ENCODE data around the gene R3HDM2. TPM values are rescaled to one million over a fixed set of nuclear protein-coding genes. Genes with fewer than 3 reads are reported as not detected.

Gene R3HDM2
- total and polyA plus RNA-seq, 4 experiments from 2014 or later = 3.9 to 132 (median 71.5) TPM

DNA sequence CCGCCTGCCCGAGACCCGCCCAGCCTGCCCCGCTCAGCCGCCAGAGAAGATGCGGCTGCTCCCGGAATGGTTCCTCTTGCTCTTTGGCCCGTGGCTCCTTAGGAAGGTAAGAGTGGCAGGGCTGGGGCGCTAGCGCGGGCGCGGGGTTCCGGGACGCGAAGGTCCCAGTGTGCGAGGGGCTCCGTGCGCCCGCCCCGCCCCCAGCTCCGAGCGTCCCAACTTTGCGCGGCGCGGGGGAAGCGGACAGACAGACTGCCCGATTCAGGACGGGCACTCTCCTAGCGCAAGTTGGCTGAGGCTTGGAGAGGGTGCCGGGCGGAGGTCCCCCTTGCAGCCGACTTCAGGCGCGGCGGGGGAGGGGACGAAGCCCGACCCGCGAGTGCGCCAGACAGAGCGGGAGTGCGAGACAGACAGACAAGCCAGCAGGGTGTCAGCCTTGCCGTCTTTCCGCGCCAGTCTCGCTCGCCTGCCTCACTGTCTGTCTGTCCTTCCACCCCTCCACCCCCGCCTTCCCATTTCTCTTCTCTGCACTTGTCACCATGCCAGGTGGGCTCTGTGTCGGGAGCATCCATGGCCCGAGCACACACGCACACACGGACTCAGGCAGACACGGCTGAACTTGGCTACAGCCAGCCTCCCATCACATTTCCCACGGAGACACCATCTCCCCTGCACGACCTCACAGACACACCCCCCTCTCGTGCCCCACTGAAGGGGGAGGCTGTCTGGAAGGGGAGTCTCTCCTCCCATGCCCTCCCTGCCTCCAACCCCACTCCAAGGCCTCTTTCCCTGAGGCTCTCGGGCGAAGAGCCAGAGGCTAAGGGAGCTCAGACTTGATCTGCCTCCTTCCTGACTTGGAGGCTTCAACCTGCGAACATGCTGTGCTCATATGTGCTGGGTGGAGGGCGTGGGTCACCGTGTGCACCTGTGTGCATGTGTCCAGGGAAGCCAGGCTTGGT lies 213.6 kb downstream of the R3HDM2 start:
- Mint-ChIP-seq H3K9me3 (peaks cover 0 to 2% (median 0%) of the 10 kb centered on the region in 8 donors), H3K4me1 (peaks cover 41 to 73% (median 44%) of the 10 kb centered on the region in 4 donors), H3K27ac (peak overlapping the region in 3 of 7 donors; percentile 37 to 86 (median 86)), H3K36me3 (no peaks in the 10 kb centered on the region), H3K4me3 (peak overlapping the region; percentile 75 to 92 (median 84)), H3K27me3 (peaks cover 57 to 66% of the 10 kb centered on the region in 2 donors)
- no peaks in the 10 kb centered on the region for H3K36me3 ChIP-seq (ENCODE audit: insufficient read depth, low read length)
- peaks cover 51% of the 10 kb centered on the region for H3K4me1 ChIP-seq (ENCODE audit: insufficient read depth, low read length)
- ChIA-PET CTCF (ENCODE audit: partially characterized antibody) (interaction anchor here (1.2 to 10.8 kb wide), 4 partner anchors 10 to 35 kb away, joined by 3 to 415 read pairs (median 80); partner anchors contain the start of gene SHMT2), POLR2A (ENCODE audit: partially characterized antibody) (interaction anchor here (1.2 to 8.0 kb wide), 2 partner anchors 10 to 24 kb away, joined by 5 to 86 read pairs; no protein-coding TSS in a partner anchor)
- intact Hi-C loops (cut with micrococcal nuclease) = loop anchor here (1.0 kb wide), 1 partner anchor 12 kb away; the partner anchor contains the start of gene SHMT2
- peak overlapping the region in 1 of 2 donors; percentile 19 for H3K4me3 ChIP-seq (ENCODE audit: low read length in 2 of 2)
- peak in 1 of 5 donors; percentile 61 for DNase-seq
- no peak overlapping the region for H3K27ac ChIP-seq (ENCODE audit: low read depth, low read length)
- H3K27me3 ChIP-seq (ENCODE audit: insufficient read depth, low read length) = peaks cover 71% of the 10 kb centered on the region
- H3K9me3 ChIP-seq (ENCODE audit: control insufficient read depth in 1 of 2, low read length in 2 of 2) = no peaks in the 10 kb centered on the region

DNA sequence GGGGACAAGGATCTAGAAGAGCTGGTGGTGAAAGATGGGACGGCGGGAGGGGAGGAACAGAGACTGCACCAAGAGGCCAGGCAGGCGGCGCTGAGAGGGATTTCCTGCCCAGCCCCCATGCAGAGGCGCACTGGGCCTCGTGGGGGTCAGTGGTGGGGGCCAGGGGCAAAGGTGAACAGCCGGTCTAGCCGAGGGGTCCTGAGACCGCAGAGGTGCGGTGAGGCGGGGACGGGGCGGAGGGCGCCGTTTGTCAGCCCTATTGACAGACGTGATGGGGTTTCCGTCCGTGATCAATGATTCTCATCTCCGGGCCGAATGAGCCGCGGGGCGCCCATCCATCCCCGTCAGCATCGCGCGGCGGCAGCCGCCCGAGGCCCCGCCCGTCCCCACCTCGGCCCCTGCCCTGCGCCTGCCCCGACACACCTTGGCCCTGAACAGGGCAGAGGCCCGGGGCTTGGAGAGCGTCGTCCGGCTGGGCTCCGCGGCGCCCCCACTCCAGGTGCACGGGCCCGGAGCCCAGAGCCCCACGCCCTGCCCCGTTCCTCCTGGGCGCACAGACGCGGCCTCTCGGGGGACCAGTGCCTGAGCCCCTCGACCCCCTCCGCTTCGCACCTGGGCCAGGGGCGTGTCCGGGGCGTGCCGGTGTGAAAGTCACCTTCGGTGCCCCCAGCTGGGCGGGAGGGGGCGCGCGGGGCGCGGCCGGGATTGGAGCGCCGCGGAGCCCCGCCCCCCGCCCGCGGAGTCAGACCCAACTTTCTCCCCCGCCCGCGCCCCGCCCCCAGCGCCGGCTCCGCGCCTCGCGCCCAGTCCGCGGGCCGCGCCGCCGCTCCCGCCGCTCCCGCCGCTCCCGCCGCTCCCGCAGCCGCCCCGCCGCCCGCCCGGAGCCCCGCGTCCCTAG lies 214.6 kb downstream of the R3HDM2 start, which contains the start of gene NXPH4:
Gene NXPH4, plus strand, starts transcription at position 781 of the 898 bp plus-strand sequence. CDS start 176 bp downstream, outside the sequence.
- peak within 1 kb of the TSS in 1 of 2 donors; percentile 41 for H3K4me3 ChIP-seq (ENCODE audit: low read length in 2 of 2)
- Mint-ChIP-seq H3K4me3 (peak within 1 kb of the TSS; percentile 75 to 92 (median 84)), H3K9me3 (peaks cover 0 to 2% (median 0%) of the 10 kb centered on the region in 8 donors), H3K36me3 (no peaks in the 10 kb centered on the region), H3K27me3 (peaks cover 50 to 58% of the 10 kb centered on the region in 2 donors), H3K27ac (peak within 1 kb of the TSS in 6 of 7 donors; percentile 13 to 86 (median 37)), H3K4me1 (peaks cover 35 to 68% (median 37%) of the 10 kb centered on the region in 4 donors)
- H3K9me3 ChIP-seq (ENCODE audit: control insufficient read depth in 1 of 2, low read length in 2 of 2) = no peaks in the 10 kb centered on the region
- peak in 2 of 5 donors; percentile 21 to 58 for DNase-seq
- H3K27me3 ChIP-seq (ENCODE audit: insufficient read depth, low read length) = peaks cover 62% of the 10 kb centered on the region
- CTCF ChIA-PET (ENCODE audit: partially characterized antibody) = interaction anchor here (2.8 to 10.8 kb wide), 3 partner anchors 12 to 48 kb away, joined by 11 to 415 read pairs (median 157); partner anchors contain the start of gene SHMT2
- intact Hi-C loops (cut with micrococcal nuclease) = no loop called here
- H3K27ac ChIP-seq (ENCODE audit: low read depth, low read length) = no peak within 1 kb of the TSS
- no peaks in the 10 kb centered on the region for H3K36me3 ChIP-seq (ENCODE audit: insufficient read depth, low read length)
- POLR2A ChIA-PET (ENCODE audit: partially characterized antibody) = interaction anchor here (1.0 to 8.0 kb wide), 2 partner anchors 8 to 25 kb away, joined by 3 to 86 read pairs; no protein-coding TSS in a partner anchor
- H3K4me1 ChIP-seq (ENCODE audit: insufficient read depth, low read length) = peaks cover 45% of the 10 kb centered on the region

DNA sequence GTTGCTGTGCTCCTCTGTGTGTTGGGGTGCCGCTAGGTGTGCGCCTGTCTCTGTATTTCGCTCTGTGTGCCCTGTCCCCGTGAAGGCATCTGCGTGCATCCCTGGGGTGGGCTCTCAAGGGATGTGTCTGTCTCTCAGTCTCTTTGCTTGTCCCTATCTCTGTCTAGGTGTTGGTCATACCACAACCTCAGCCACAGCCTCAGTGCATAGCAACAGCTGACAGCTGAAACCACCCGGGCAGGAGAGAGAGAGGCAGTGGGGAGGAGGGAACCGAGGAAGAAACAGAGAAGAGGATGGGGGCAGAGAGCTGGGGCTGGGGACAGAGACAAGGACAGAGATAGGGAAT lies 215.2 kb downstream of the R3HDM2 start:
- H3K4me3 Mint-ChIP-seq = peak overlapping the region; percentile 56 to 85 (median 71)
- Histone ChIP-seq H3K4me3 (ENCODE audit: low read length in 2 of 2) (peak overlapping the region in 1 of 2 donors; percentile 41), H3K36me3 (ENCODE audit: insufficient read depth, low read length) (no peaks in the 10 kb centered on the region), H3K27ac (ENCODE audit: low read depth, low read length) (no peak overlapping the region), H3K27me3 (ENCODE audit: insufficient read depth, low read length) (peaks cover 56% of the 10 kb centered on the region), H3K9me3 (ENCODE audit: control insufficient read depth in 1 of 2, low read length in 2 of 2) (no peaks in the 10 kb centered on the region), H3K4me1 (ENCODE audit: insufficient read depth, low read length) (peaks cover 42% of the 10 kb centered on the region)
- peak in 2 of 5 donors; percentile 55 to 64 for DNase-seq
- ChIA-PET POLR2A (ENCODE audit: partially characterized antibody) (interaction anchor here (1.0 to 8.0 kb wide), 2 partner anchors 9 to 26 kb away, joined by 3 to 86 read pairs; no protein-coding TSS in a partner anchor), CTCF (ENCODE audit: partially characterized antibody) (interaction anchor here (2.8 to 10.8 kb wide), 3 partner anchors 13 to 49 kb away, joined by 11 to 415 read pairs (median 157); partner anchors contain the start of gene SHMT2)
- H3K27ac Mint-ChIP-seq = peak overlapping the region in 5 of 7 donors; percentile 13 to 69 (median 23)
- peaks cover 0 to 2% (median 0%) of the 10 kb centered on the region in 8 donors for H3K9me3 Mint-ChIP-seq
- no peaks in the 10 kb centered on the region for H3K36me3 Mint-ChIP-seq
- intact Hi-C loops (cut with micrococcal nuclease) = no loop called here
- peaks cover 45 to 53% of the 10 kb centered on the region in 2 donors for H3K27me3 Mint-ChIP-seq
- peaks cover 31 to 62% (median 34%) of the 10 kb centered on the region in 4 donors for H3K4me1 Mint-ChIP-seq

DNA sequence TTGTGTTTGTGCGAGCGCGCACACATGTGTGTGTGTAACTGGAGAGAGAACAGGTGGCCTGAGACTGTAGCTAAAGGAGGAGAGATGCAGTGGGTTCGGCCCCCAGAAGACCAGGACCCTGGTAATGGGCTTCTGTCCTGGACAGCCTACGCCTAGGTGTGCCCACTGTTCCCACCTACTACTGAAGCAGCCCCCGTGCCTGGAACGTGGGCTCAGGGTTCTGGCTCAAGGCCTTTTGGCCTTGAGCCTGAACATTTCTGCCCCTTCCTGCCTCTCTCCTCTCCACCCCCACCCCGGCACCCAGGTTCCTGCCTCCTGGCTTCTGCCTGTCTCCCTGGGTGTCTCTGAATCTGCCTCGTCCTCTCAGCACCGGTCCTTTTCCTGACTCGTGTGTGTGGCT lies 215.8 kb downstream of the R3HDM2 start:
- peak overlapping the region in 3 of 8 donors; percentile 38 to 85 (median 74) for H3K4me3 Mint-ChIP-seq
- no peak overlapping the region for H3K27ac ChIP-seq (ENCODE audit: low read depth, low read length)
- intact Hi-C loops (cut with micrococcal nuclease) = no loop called here
- H3K9me3 Mint-ChIP-seq = peaks cover 0 to 2% (median 0%) of the 10 kb centered on the region in 8 donors
- ChIA-PET CTCF (ENCODE audit: partially characterized antibody) (interaction anchor here (1.1 to 10.8 kb wide), 9 partner anchors 13 to 473 kb away, joined by 3 to 415 read pairs (median 8); partner anchors contain the start of gene SHMT2), POLR2A (ENCODE audit: partially characterized antibody) (interaction anchor here (1.0 to 8.0 kb wide), 4 partner anchors 9 to 26 kb away, joined by 3 to 86 read pairs (median 6); no protein-coding TSS in a partner anchor)
- H3K4me1 ChIP-seq (ENCODE audit: insufficient read depth, low read length) = peaks cover 42% of the 10 kb centered on the region
- no peak for DNase-seq
- H3K27me3 ChIP-seq (ENCODE audit: insufficient read depth, low read length) = peaks cover 54% of the 10 kb centered on the region
- H3K27me3 Mint-ChIP-seq = peaks cover 43 to 51% of the 10 kb centered on the region in 2 donors
- H3K27ac Mint-ChIP-seq = peak overlapping the region in 2 of 7 donors; percentile 72 to 88
- no peaks in the 10 kb centered on the region for H3K36me3 ChIP-seq (ENCODE audit: insufficient read depth, low read length)
- no peaks in the 10 kb centered on the region for H3K9me3 ChIP-seq (ENCODE audit: control insufficient read depth in 1 of 2, low read length in 2 of 2)
- no peaks in the 10 kb centered on the region for H3K36me3 Mint-ChIP-seq
- no peak overlapping the region for H3K4me3 ChIP-seq (ENCODE audit: low read length in 2 of 2)
- peaks cover 30 to 59% (median 32%) of the 10 kb centered on the region in 4 donors for H3K4me1 Mint-ChIP-seq

DNA sequence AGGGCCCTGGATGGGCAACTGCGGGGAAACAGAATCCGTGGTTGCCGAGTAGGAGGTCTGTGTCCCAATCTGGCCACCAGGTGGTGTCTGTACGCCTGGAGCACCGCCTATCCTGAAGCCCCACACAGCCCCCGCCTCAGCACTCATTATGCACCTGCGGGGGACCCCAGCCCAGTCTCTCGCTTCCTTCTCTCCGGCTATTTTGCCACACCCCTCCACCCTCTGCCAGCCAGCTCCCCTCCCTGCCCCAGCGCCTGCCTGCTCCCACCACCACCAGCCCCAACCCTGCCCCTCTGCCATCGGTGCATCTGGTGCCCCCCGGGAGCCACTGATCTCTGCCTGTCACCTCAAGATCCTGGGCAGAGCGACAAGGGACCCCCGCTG lies 216.5 kb downstream of the R3HDM2 start:
- intact Hi-C loops (cut with micrococcal nuclease) = loop anchor here (1.0 kb wide), 1 partner anchor 11 kb away; no protein-coding TSS in a partner anchor
- ChIA-PET CTCF (ENCODE audit: partially characterized antibody) (interaction anchor here (0.7 to 10.8 kb wide), 26 partner anchors 12 to 472 kb away, joined by 3 to 415 read pairs (median 4); partner anchors contain the start of genes SHMT2 and STAC3), POLR2A (ENCODE audit: partially characterized antibody) (interaction anchor here (0.6 to 8.0 kb wide), 5 partner anchors 10 to 93 kb away, joined by 3 to 86 read pairs (median 4); partner anchors contain the start of gene SHMT2)
- Mint-ChIP-seq H3K4me1 (peaks cover 27 to 59% (median 31%) of the 10 kb centered on the region in 4 donors), H3K27me3 (peaks cover 39 to 47% of the 10 kb centered on the region in 2 donors), H3K4me3 (peak overlapping the region in 7 of 8 donors; percentile 13 to 86 (median 27)), H3K36me3 (no peaks in the 10 kb centered on the region), H3K9me3 (peaks cover 0 to 2% (median 0%) of the 10 kb centered on the region in 8 donors), H3K27ac (peak overlapping the region in 2 of 7 donors; percentile 41 to 88)
- H3K27me3 ChIP-seq (ENCODE audit: insufficient read depth, low read length) = peaks cover 47% of the 10 kb centered on the region
- no peaks in the 10 kb centered on the region for H3K36me3 ChIP-seq (ENCODE audit: insufficient read depth, low read length)
- H3K9me3 ChIP-seq (ENCODE audit: control insufficient read depth in 1 of 2, low read length in 2 of 2) = no peaks in the 10 kb centered on the region
- peak; percentile 61 to 72 (median 65) for DNase-seq
- peaks cover 42% of the 10 kb centered on the region for H3K4me1 ChIP-seq (ENCODE audit: insufficient read depth, low read length)
- H3K27ac ChIP-seq (ENCODE audit: low read depth, low read length) = no peak overlapping the region
- no peak overlapping the region for H3K4me3 ChIP-seq (ENCODE audit: low read length in 2 of 2)
